Breast epithelium (tissue), 3 donors: ENCODE data around the gene RABAC1.

Experiments
- POLR2A ChIP-seq: fragments of 450-650 bp; IDR thresholded peaks from one replicate; pipeline ENCODE4 v1.6.1; 2016; ENCODE audit warnings: antibody characterized with exemption, mild to moderate bottlenecking, moderate library complexity
- TF ChIP-seq, protein P1 (sequence below), 3 donors: fragments of 450-650 bp; IDR thresholded peaks; one replicate each; pipeline ENCODE4 v1.5.1; 2016 to 2017; ENCODE audit warnings: antibody characterized with exemption in 3 of 3, mild to moderate bottlenecking in 3 of 3, moderate library complexity in 3 of 3

GRCh38 chr19:41993612-41994483 is 34.7 kb upstream of the RABAC1 start, which contains the start of gene ATP1A3:
- TF ChIP-seq, protein P1, sequence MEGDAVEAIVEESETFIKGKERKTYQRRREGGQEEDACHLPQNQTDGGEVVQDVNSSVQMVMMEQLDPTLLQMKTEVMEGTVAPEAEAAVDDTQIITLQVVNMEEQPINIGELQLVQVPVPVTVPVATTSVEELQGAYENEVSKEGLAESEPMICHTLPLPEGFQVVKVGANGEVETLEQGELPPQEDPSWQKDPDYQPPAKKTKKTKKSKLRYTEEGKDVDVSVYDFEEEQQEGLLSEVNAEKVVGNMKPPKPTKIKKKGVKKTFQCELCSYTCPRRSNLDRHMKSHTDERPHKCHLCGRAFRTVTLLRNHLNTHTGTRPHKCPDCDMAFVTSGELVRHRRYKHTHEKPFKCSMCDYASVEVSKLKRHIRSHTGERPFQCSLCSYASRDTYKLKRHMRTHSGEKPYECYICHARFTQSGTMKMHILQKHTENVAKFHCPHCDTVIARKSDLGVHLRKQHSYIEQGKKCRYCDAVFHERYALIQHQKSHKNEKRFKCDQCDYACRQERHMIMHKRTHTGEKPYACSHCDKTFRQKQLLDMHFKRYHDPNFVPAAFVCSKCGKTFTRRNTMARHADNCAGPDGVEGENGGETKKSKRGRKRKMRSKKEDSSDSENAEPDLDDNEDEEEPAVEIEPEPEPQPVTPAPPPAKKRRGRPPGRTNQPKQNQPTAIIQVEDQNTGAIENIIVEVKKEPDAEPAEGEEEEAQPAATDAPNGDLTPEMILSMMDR (IDR thresholded peaks at IDR 0.05) = no peak
- no peak for TF ChIP-seq POLR2A
